GM18507 (cell line): ENCODE data around the gene FCHSD1.

Experiments
- DNase-seq: peaks from one replicate; pipeline ENCODE4 v3.0.0; 2011; ENCODE audit warnings: low read depth; ENCODE audit not compliant: insufficient read length; ENCODE audit errors: extremely low spot score
- FAIRE-seq: peaks from 2 replicates; lab custom pipeline; 2011; peaks lifted over from hg19 to GRCh38; lab: Jason Lieb, UNC

The FCHSD1 gene

GRCh38 chr5:141649056-141649688 lies 2.0 kb downstream of the FCHSD1 start:
- DNase-seq = no peak
- no peak for FAIRE-seq

GRCh38 chr5:141647851-141648250 lies 3.4 kb downstream of the FCHSD1 start:
- DNase-seq = no peak
- FAIRE-seq = no peak

GRCh38 chr5:141647242-141647641 lies 4.0 kb downstream of the FCHSD1 start:
- FAIRE-seq (no peak), DNase-seq (no peak)

DNA sequence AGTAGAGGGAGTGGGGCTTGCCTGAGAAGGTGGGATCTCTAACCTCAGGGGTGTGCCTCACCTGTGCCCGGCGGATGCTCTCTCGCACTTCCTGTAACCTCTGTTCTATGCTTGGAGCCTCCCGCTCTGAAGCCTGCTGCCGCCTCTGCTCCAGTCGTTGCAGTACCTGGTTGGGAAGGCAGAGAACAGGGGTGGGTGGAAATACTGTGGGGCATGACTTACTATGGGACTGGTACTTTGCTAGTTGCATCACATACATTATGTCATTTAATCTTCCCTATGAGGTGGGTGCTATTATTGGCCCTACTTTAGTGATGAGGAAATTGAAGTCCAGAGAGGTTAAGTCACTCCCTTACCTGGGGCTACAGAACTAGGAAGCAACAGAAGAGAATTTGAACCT lies 5.2 kb downstream of the FCHSD1 start:
- FAIRE-seq = no peak
- no peak for DNase-seq

DNA sequence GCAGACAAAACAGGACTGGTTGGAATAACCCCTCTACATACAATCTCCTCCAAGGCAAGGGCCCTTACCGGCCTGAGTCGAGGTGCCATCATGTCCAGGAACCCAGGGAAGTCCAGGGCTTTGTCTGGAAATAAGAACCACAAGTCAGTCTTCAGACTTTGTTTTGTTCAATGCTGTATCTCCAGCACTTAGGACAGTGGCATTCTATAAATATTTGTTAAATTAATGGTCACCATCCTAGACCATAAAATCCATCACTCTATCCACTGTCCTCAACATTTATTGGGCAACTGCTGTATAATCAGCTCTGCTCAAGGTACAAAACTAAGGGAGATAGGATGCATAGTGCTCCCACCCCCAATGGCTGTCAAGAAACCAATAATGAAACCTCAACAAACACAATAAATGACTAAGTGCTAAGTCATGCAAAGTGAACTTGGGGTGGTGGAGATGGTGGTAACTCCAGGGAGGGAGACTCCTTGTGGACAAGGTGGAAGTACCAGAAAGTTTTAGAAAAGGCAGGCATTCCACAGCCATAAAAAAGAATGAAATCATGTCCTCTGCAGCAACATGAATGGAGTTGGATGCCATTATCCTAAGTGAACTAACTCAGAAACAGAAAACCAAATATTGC lies 9.5 kb downstream of the FCHSD1 start:
- FAIRE-seq (peak; percentile 66), DNase-seq (no peak)

GRCh38 chr5:141640698-141641097 lies 10.5 kb downstream of the FCHSD1 start:
- FAIRE-seq = no peak
- DNase-seq = no peak

GRCh38 chr5:141640051-141640415 lies 11.2 kb downstream of the FCHSD1 start:
- FAIRE-seq = no peak
- no peak for DNase-seq

DNA sequence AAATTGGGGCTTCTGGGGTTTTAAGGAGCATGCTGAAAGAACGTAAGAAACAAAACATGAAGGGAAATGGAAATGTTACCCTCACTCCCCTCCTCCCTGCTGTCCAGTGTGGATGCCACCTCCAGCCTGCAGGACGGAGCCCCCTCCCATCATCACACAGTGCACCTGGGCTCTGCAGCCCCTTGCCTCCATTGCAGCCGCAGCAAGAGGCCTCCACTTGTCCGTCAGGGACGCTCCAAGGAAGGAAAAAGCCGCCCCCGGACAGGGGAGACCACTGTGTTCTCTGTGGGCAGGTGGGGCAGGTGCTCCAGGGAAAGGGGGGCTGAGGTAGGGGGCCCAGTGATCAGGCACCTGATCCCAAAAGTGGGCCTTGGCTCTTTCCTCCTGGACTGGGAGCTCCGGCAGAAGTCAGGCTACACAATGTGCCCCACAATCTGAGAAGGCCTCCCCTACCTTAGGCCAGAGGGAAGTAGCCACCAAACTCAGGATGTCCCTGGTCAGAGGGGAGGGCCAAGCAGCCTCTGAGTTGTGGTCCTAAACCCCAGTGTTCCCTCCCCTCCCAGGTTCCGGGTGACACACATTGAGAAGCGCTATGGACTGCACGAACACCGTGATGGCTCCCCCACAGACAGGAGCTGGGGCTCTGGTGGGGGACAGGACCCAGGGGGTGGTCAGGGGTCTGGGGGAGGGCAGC lies 11.7 kb downstream of the FCHSD1 start:
- DNase-seq (no peak), FAIRE-seq (no peak)

DNA sequence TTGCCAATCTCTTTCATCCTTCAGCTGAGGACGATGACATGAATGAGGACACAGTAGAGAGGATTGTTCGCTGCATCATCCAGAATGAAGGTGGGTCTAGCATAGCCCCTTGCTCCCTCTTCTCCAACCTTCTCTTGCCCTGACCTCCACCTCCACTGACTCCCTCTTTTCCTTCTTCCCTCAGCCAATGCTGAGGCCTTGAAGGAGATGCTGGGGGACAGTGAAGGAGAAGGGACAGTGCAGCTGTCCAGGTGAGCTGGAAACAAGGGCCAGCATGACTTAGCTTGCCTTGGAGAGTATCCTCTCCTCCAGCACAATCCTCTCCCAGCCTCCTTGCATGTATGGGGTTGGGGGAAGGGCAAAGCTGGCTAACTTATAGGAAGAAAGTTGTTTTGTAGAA lies 12.4 kb downstream of the FCHSD1 start:
- DNase-seq (no peak), FAIRE-seq (no peak)

DNA sequence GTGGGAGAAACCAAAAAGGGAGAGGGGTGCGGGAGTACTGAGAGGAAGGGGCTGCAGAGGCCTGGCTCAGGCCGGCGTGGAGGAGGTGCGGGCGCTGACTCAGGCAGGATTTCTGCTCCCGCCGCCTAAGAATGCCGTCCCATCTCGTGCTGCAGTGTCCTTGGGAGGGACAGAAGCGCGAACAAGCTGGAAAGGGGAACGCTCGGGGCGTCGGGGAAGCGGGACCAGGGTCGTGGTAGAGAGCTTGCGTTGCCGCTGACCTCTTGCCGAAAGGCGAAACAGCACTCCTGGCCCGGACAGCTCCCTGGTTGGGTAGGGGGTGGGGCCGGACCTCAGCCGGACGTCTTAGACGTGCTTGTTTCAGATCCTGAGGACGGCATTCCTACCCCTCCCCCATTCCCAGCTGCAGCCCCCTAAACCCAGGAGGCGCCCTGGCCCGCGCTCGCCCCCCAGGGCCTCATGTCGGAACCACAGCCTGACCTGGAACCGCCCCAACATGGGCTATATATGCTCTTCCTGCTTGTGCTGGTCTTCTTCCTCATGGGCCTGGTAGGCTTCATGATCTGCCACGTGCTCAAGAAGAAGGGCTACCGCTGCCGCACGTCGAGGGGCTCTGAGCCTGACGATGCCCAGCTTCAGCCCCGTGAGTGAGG lies 13.3 kb downstream of the FCHSD1 start:
- DNase-seq = no peak
- FAIRE-seq = peak; percentile 69

- DNase-seq (no peak), FAIRE-seq (no peak)
Measured at GRCh38 chr5:141637123-141637766, 14.0 kb downstream of the FCHSD1 start.

DNA sequence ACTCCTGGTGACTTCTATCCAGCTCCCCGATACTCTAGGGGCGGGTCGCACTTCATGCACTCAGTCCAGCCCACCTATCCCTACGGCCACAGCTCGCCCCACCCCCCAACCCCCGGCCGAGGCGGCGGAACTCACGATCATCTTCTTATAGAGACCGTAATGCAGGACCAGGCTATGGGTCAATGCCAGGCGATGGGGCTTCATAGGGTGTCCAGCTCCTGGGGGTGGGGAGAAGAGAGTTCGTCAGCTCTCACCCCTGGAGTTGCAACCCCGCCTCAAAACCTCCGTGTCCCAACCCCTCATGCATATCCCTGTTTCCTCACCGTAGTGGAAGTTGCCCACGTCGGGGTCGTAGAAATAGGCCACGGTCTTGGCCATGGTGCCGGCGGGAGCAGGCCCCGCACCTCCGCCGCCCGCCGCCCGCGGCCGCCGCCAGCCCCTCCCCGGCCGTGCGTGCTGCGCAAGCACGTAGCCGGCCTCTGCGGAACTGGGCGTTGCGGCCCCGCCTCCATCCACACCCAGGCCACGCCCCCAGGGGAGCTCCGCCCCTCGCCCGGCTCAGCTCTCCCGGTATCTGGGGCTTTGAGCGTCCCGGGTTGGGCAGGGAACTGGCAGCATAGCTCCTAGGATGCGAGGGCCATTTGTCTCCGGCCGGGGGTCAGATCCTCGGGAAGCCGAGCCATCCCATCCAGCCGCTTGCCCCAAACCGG lies 14.7 kb downstream of the FCHSD1 start, which contains the start of the genes HDAC3 and RELL2:
TSS of gene HDAC3 (minus strand) at position 437 of the 710 bp plus-strand sequence. CDS start at position 378, 59 bp downstream.
TSS of gene RELL2 (plus strand) at position 585 of the 710 bp plus-strand sequence. CDS start 1,229 bp downstream, outside the sequence.
- peak; percentile 80 for FAIRE-seq

DNA sequence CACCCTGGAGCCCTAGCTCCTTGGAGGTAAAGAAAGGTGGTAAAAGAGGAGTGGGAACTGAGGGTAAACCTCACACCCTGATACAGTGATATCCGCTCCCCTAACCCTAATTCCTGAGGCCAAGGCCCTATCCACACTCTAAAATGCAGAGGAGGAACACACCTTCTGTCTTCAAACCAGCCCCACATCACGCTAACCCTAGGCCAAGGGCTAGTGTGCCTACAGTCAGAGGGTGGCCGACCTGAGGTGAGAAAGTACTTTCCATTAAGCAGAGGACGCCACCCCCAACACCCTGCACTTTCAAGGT lies 15.2 kb downstream of the FCHSD1 start:
- DNase-seq = no peak

More for the DNA sequence above, 14.7 kb downstream of the FCHSD1 start, which contains the start of the genes HDAC3 and RELL2:
- peak; percentile 90 for DNase-seq

GRCh38 chr5:141635646-141636045 lies 15.6 kb downstream of the FCHSD1 start:
- DNase-seq (no peak), FAIRE-seq (no peak)

More for the DNA sequence above, 15.2 kb downstream of the FCHSD1 start:
- FAIRE-seq = no peak

DNA sequence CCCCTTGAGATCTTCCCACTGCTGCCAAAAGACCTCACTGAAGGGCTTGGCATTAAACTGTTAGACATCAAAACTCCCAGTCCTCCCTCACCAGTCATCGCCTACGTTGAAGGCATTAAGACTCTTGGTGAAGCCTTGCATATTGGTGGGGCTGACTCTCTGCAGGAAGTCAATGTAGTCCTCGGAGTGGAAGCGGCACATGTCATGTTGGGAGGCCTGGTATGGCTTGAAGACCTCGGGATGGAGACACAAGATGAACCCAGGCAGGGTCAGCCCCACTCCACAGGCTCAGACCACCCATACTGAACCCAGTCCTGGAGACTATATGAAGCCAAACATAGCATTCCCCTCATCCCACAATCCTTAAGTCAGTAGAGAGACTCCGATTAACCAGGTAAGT lies 16.5 kb downstream of the FCHSD1 start:
- DNase-seq (no peak), FAIRE-seq (no peak)

DNA sequence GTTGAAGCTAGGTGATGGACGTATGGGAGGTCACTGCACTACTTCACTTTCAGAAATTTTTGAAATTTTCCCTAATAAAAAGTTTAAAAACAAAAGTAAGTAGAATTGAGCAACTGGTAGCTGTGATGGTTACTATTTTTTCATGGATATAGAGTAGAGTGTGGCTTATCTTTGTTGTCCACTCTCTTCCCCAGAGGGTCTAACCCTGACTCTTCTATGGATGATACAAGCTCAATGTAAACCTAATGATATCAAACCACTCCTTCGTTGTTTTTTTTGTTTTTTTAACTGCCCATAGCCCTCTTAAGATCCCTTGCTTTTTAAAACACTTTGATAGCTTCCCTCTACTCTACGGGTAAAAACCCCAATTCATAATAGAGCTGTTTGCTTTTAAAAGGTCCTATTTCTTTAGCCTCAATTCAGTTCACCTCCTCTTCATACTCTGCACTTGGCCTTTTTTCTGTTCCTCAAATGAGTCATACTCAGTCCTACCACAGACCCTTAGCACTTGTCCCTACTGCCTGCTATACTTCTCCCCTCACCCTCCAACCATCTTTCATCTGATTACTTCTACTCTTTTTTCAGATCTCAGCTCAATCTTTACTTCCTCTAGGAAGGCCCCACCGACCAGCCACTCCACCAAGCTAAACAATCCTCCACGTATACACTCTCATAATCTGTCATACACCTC lies 17.2 kb downstream of the FCHSD1 start:
- FAIRE-seq (peak; percentile 84), DNase-seq (no peak)

DNA sequence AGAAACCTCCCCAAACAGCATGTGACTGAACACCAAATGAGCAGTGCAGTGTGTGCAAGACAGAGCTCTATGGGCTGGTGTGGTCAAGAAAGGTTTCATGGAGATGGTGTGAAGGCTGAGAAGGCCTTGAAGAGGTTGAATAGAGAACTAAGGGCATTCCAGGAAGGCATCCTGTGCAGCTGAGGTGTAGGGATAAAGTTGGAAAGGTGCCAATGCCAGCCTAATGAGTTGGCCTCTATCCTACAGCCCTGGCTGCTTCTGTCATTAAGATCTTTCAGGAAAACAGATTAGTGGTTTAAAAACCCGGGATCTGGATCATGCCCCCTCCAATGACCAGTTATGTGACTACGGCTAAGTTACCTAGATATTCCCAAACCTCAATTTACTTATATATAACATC lies 18.6 kb downstream of the FCHSD1 start:
- DNase-seq (no peak), FAIRE-seq (no peak)

- DNase-seq (no peak), FAIRE-seq (no peak)
Measured at GRCh38 chr5:141630570-141631140, 20.6 kb downstream of the FCHSD1 start.
